GM12864 (cell line): ENCODE results near the gene PREP.
"Not testable (repeated sequence)": the region's sequence is repeated elsewhere in the genome, so short reads cannot be mapped to it uniquely, and the experiment has no call there.

Experiments
- DNase-seq: peaks from one replicate; pipeline ENCODE4 v3.0.0-alpha.2; 2011; ENCODE audit warnings: low read depth
- H3K4me3 ChIP-seq: 2 replicates; pipeline ENCODE4 v1.5.1; 2011; ENCODE audit warnings: mild to moderate bottlenecking, low read depth, low read length, control low read depth
- TF ChIP-seq, protein P1 (sequence below): IDR thresholded peaks from 2 replicates; pipeline ENCODE4 v1.5.1; 2011; ENCODE audit warnings: low read depth, mild to moderate bottlenecking, moderate library complexity, low read length, control low read depth, inconsistent platforms; ENCODE audit errors: missing control alignments

Gene PREP

DNA sequence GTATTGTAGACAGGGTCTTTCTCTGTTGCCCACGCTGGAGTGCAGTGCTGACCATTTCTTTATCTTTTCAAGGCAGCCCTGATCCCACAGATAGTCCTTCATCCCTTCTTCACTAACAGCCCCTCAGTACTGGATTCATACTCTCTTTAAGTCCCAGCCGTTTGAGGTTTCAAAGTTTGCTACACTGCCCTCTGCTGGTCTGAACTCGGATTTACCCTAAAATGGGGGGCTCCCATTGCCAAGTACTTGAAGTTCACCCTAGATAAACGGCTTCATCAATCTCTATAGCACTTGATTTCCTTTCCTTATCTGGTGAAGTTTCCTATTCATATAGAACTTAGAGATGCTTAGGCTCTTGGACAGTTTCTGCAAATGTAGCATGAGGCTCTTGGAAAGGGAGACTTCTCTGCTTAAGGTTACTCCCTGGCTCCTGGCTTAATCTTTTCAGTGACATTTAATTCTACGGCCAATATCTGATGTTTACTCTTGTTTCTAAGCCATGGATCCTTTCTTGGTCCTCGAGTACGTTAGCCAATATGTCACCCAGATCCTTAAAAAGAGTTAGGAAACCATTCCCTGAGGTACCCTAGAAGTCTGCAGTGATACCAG is 21.4 kb upstream of the PREP start:
- no peak overlapping the region for H3K4me3 ChIP-seq
- TF ChIP-seq, protein P1, sequence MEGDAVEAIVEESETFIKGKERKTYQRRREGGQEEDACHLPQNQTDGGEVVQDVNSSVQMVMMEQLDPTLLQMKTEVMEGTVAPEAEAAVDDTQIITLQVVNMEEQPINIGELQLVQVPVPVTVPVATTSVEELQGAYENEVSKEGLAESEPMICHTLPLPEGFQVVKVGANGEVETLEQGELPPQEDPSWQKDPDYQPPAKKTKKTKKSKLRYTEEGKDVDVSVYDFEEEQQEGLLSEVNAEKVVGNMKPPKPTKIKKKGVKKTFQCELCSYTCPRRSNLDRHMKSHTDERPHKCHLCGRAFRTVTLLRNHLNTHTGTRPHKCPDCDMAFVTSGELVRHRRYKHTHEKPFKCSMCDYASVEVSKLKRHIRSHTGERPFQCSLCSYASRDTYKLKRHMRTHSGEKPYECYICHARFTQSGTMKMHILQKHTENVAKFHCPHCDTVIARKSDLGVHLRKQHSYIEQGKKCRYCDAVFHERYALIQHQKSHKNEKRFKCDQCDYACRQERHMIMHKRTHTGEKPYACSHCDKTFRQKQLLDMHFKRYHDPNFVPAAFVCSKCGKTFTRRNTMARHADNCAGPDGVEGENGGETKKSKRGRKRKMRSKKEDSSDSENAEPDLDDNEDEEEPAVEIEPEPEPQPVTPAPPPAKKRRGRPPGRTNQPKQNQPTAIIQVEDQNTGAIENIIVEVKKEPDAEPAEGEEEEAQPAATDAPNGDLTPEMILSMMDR: peak; percentile 63
- no peak for DNase-seq

DNA sequence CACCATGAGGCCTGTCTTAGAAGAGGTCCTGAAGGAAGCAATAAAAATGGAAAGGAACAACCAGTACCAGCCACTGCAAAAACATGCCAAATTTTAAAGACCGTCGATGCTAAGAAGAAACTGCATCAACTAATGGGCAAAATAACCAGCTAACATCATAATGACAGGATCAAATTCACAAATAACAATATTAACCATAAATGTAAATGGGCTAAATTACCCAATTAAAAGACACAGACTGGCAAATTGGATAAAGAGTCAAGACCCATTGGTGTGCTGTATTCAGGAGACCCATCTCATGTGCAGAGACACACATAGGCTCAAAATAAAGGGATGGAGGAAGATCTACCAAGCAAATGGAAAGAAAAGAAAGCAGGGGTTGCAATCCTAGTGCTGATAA is 14.1 kb upstream of the PREP start:
- not testable (repeated sequence) for DNase-seq, H3K4me3 ChIP-seq

DNA sequence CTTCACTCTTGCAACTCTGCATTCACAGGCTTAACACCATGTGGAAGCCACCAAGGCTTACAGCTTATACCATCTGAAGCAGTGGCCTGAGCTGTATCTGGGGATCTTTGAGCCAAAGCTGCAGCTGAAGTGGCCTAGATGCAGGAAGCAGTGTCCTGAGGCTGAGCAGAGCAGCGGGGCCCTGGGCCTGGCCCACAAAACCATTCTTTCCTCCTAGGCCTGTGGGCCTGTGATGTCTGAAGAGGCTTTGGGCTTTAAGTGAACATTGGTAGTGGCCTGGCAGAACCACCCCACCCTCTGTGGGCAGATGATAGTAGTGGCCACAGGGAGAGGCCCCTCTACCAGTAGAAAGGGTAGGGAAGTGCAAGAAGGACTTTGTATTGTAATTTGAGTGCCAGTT is 6.9 kb upstream of the PREP start:
- TF ChIP-seq, protein P1: no peak
- no peak for DNase-seq
- H3K4me3 ChIP-seq: no peak overlapping the region

DNA sequence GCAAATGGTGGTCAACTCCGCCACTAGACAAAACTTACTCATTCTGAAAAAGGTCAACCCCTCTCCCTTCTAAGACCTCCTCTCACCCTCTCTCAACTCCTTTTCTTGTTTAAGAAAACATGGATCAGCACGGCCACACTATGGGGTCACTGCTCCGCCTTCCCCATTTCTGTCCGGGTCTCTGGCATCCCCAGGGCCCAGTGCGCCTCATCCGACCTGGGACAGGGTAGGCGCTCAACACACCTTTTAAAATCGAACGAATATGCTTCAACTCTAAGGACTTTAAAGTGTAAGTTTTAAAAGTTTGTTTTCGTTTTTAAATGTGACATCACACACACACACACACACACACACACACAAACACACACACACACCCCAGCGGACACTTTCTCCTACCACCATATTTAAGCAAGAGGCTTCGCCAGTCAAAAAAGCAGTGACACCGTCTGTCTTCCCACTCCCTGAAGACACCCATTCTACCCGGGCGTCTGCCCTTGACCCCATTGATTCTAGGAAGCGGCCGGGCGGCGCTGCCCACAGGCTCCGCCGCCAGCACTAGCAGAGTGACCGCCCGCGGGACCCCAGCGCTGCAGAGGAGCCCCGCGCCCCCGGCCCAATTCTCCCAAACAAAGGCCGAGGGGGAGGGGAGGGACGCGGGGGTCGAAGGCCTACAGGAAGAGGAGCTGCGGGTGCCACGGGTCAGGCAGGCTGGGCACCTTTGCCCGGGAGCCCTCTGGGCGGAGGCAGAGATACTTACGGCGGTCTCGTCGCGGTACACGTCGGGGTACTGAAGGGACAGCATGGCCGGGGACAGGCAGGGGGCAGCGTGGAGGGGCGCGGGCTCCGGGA is 568 bp downstream of the PREP start:
- TF ChIP-seq, protein P1: no peak
- peak overlapping the region; percentile 92 for H3K4me3 ChIP-seq
- DNase-seq: no peak

DNA sequence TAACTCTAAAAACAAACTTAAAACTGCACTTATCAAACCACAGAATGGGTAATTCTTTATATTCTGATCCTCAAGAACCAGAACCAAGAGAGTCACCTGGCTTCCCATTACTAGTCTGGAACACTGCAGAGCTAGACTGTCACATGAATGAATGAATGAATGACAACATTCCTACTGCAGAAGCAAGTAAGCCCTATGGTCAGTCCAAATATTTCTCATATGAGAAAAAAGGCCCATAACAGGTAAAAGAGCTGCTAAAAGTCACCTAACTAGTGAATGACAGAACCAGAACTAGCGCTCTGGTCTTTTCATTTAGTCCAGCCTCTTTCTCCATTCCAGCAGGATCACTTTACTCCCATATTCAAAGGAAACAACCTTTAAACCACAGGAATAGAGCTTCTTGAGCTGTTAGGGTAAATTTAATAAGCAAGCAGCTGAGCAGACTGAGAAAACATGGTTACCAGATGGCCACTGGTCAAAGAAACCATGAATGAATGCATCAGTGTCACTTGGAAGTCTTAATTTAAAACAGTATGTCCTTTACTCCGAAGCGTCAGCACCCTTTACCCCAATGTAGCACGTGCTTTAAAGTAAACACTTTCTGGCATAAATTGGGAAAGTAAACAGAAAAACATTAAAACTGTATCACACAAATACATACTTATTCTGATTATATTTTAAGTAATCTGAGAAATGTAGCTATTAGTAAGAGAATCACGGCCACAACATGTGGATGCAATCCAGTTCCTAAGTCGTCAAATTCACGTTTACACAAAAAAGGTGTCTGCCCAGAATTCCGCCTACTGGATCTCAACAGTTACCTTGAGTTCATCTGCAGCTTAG is 1.4 kb downstream of the PREP start:
- H3K4me3 ChIP-seq: peak overlapping the region; percentile 92
- no peak for DNase-seq
- TF ChIP-seq, protein P1: no peak

DNA sequence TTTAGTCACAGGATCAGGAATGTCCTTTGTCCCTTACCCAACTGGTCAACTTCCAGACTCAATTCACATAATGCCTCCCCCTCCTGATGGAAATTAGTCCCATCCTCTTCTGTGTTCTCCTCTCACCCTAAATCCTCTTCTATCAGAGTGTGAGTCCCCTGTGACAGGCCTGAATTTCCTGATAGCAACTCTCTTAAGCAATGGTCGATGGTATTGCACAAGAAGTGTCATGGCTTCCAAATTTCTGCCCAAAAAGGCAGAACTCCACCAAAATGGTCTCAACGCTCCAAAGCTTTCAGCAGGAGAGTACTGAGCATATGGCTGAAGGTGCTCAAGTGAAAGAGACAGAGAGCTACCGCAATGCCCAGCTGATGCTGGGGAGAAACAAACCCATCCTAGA is 2.4 kb downstream of the PREP start:
- no peak overlapping the region for H3K4me3 ChIP-seq
- TF ChIP-seq, protein P1: no peak
- DNase-seq: no peak

DNA sequence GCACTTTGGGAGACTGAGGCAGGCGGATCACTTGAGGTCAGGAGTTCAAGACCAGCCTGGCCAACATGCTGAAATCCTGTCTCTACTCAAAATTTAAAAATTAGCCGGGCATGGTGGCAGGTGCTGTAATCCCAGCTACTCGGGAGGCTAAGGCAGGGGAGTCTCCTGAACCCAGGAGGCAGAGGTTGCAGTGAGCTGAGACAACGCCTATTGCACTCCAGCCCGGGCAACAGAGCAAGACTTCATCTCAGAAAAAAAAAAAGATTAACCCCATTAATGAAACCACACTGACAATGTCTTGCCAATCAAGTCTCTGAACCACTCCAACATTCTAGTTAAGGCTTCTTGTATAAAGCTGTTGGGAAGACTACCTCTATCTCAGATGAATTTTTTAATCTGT is 4.0 kb downstream of the PREP start:
- no peak for DNase-seq
- TF ChIP-seq, protein P1: no peak
- H3K4me3 ChIP-seq: no peak overlapping the region
